Astrocyte (in vitro differentiated cells and primary cell): ENCODE measurements around the gene CDKL2. TPM values are rescaled to one million over a fixed set of nuclear protein-coding genes. Genes with fewer than 3 reads are reported as not detected.
A peak's percentile ranks its signal among the peaks of the same experiment; 100 is the strongest.
"Not testable (repeated sequence)": the region's sequence is repeated elsewhere in the genome, so short reads cannot be mapped to it uniquely, and the experiment has no call there.

ENCODE experiments used
- DNase-seq: peaks from one replicate; pipeline ENCODE4 v3.0.0-alpha.2; 2010; ENCODE audit warnings: low read depth
- FAIRE-seq: peaks from 2 replicates; lab custom pipeline; 2011; peaks lifted over from hg19 to GRCh38; lab: Jason Lieb, UNC
- H2AFZ ChIP-seq: 2 replicates; pipeline ENCODE4 v1.6.0; 2012; ENCODE audit warnings: low read depth, low read length, inconsistent platforms
- H3K27ac ChIP-seq: 2 replicates; pipeline ENCODE4 v1.5.1; 2011; ENCODE audit warnings: low read depth, low read length, inconsistent platforms
- H3K27me3 ChIP-seq: 2 replicates; pipeline ENCODE4 v1.6.0; 2011; ENCODE audit warnings: low read length, inconsistent platforms; ENCODE audit not compliant: insufficient read depth
- H3K36me3 ChIP-seq: 2 replicates; pipeline ENCODE4 v1.5.1; 2011; ENCODE audit warnings: low read length, inconsistent platforms; ENCODE audit not compliant: insufficient read depth
- H3K4me1 ChIP-seq: 2 replicates; pipeline ENCODE4 v1.5.1; 2011; ENCODE audit warnings: low read length, inconsistent platforms; ENCODE audit not compliant: insufficient read depth
- H3K4me2 ChIP-seq: 2 replicates; pipeline ENCODE4 v1.6.0; 2012; ENCODE audit warnings: low read length, inconsistent platforms
- H3K4me3 ChIP-seq: 2 replicates; pipeline ENCODE4 v1.5.1; 2011; ENCODE audit warnings: low read depth, mild to moderate bottlenecking, low read length, inconsistent platforms; ENCODE audit not compliant: insufficient read depth
- H3K79me2 ChIP-seq: 2 replicates; pipeline ENCODE4 v1.6.0; 2012; ENCODE audit warnings: mild to moderate bottlenecking, low read length, inconsistent platforms; ENCODE audit not compliant: insufficient read depth
- H3K9ac ChIP-seq: 2 replicates; pipeline ENCODE4 v1.6.0; 2012; ENCODE audit warnings: mild to moderate bottlenecking, low read length, inconsistent platforms
- H3K9me3 ChIP-seq: 2 replicates; pipeline ENCODE4 v1.5.1; 2012; ENCODE audit warnings: low read depth, mild to moderate bottlenecking, low read length, inconsistent platforms; ENCODE audit not compliant: insufficient read depth
- H4K20me1 ChIP-seq: 2 replicates; pipeline ENCODE4 v1.6.0; 2012; ENCODE audit warnings: low read length, inconsistent platforms; ENCODE audit not compliant: insufficient read depth
- H3K27ac Mint-ChIP-seq: one replicate; pipeline ENCODE4 v1.8.0; 2021; ENCODE audit warnings: mild to moderate bottlenecking, mixed read lengths; ENCODE audit not compliant: unreplicated experiment
- H3K27me3 Mint-ChIP-seq: one replicate; pipeline ENCODE4 v1.8.0; 2021; ENCODE audit warnings: low read depth, mixed read lengths; ENCODE audit not compliant: unreplicated experiment
- H3K36me3 Mint-ChIP-seq: one replicate; pipeline ENCODE4 v1.8.0; 2021; ENCODE audit warnings: low read depth, mixed read lengths; ENCODE audit not compliant: unreplicated experiment
- H3K4me1 Mint-ChIP-seq: one replicate; pipeline ENCODE4 v1.8.0; 2021; ENCODE audit warnings: low read depth, mixed read lengths; ENCODE audit not compliant: unreplicated experiment
- H3K4me3 Mint-ChIP-seq: one replicate; pipeline ENCODE4 v1.8.0; 2021; ENCODE audit warnings: mild to moderate bottlenecking, moderate library complexity, mixed read lengths; ENCODE audit not compliant: unreplicated experiment
- H3K9me3 Mint-ChIP-seq: one replicate; pipeline ENCODE4 v1.8.0; 2021; ENCODE audit warnings: mild to moderate bottlenecking, mixed read lengths; ENCODE audit not compliant: unreplicated experiment
- CTCF ChIP-seq: IDR thresholded peaks from 2 replicates; pipeline ENCODE4 v1.5.1; 2011; ENCODE audit warnings: low read depth, mild to moderate bottlenecking, inconsistent platforms, low read length, moderate library complexity; ENCODE audit not compliant: insufficient read depth
- EZH2 ChIP-seq: IDR thresholded peaks from 2 replicates; pipeline ENCODE4 v1.6.1; 2012; ENCODE audit warnings: mild to moderate bottlenecking, low read length, inconsistent platforms; ENCODE audit not compliant: insufficient read depth
- total RNA-seq: library from RNA; stranded (reverse); gene quantifications from 2 replicates; pipeline ENCODE4 v1.2.1, GENCODE V29; 2021

CDKL2 gene
- total RNA-seq, 1 donor from 2014 or later = 3.7 TPM

DNA sequence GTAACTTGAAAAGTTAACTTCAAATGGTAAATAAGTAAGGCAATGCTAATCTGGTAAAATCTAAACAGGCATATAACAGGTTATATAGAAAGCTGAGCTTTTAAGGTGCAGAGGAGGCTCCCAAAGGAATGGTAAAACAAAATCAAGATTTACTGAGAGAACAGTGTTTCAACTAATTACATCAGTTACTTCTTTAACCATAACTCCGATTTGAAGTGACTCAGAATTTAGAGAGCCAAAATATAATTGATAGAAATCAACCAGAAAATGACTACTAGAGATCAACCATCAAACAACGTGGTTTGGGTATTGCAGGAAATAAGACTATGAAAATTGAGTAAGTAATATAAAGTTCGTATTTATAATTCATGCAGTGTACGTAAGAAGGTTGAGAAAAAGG, 36.0 kb upstream of the CDKL2 start:
- peaks cover 9% of the 10 kb centered on the region for H3K4me1 ChIP-seq
- peaks cover 83% of the 10 kb centered on the region for H4K20me1 ChIP-seq
- no peak overlapping the region for H2AFZ ChIP-seq
- no peak overlapping the region for H3K27ac Mint-ChIP-seq
- no peak overlapping the region for H3K4me2 ChIP-seq
- no peaks in the 10 kb centered on the region for H3K27me3 Mint-ChIP-seq
- no peaks in the 10 kb centered on the region for H3K36me3 Mint-ChIP-seq
- H3K36me3 ChIP-seq = no peaks in the 10 kb centered on the region
- DNase-seq (no peak), FAIRE-seq (no peak)
- no peak overlapping the region for H3K27ac ChIP-seq
- H3K4me3 ChIP-seq = no peak overlapping the region
- no peak overlapping the region for H3K4me3 Mint-ChIP-seq
- H3K9me3 ChIP-seq = no peaks in the 10 kb centered on the region
- peaks cover 32% of the 10 kb centered on the region for H3K4me1 Mint-ChIP-seq
- no peak for TF ChIP-seq EZH2
- TF ChIP-seq CTCF = no peak
- H3K9ac ChIP-seq = no peak overlapping the region
- no peaks in the 10 kb centered on the region for H3K9me3 Mint-ChIP-seq
- no peaks in the 10 kb centered on the region for H3K27me3 ChIP-seq
- peaks cover 98% of the 10 kb centered on the region for H3K79me2 ChIP-seq

GRCh38 chr4:75664604-75665003, 34.3 kb upstream of the CDKL2 start:
- not testable (repeated sequence) for H3K4me3 Mint-ChIP-seq, DNase-seq, H3K9me3 Mint-ChIP-seq, H2AFZ ChIP-seq, H3K4me3 ChIP-seq, H3K27ac ChIP-seq, H3K9me3 ChIP-seq, H3K9ac ChIP-seq, H3K36me3 ChIP-seq, H3K27me3 ChIP-seq, H3K27ac Mint-ChIP-seq, H3K36me3 Mint-ChIP-seq, H3K27me3 Mint-ChIP-seq, H3K4me1 ChIP-seq, H3K4me2 ChIP-seq, FAIRE-seq
- Histone ChIP-seq H3K79me2 (peaks cover 98% of the 10 kb centered on the region), H4K20me1 (peaks cover 70% of the 10 kb centered on the region)
- H3K4me1 Mint-ChIP-seq = peaks cover 33% of the 10 kb centered on the region

DNA sequence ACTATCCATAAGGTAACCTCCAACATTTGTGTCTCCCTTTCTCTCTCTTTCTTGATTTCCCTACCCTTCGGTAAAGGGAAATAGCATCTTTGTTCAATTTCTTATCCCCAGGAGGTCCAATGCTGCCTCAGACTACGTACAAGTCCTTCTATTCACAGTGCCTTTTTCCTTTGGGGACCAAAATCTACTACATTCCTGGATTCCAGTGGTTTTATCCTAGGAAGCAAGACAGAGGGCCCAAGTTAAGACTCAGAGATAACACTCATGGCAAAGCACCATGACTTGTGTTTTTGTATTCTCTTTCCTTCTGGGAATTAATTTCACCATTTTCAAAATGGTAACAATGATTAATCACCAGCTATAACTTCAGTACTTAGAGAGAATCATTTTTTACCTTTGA, 32.3 kb upstream of the CDKL2 start:
- peaks cover 63% of the 10 kb centered on the region for H4K20me1 ChIP-seq
- H3K27ac ChIP-seq = no peak overlapping the region
- H3K4me2 ChIP-seq = no peak overlapping the region
- TF ChIP-seq CTCF = no peak
- TF ChIP-seq EZH2 = no peak
- peaks cover 95% of the 10 kb centered on the region for H3K79me2 ChIP-seq
- no peak overlapping the region for H3K4me3 Mint-ChIP-seq
- H3K9me3 ChIP-seq = no peaks in the 10 kb centered on the region
- peaks cover 34% of the 10 kb centered on the region for H3K4me1 Mint-ChIP-seq
- no peak overlapping the region for H3K9ac ChIP-seq
- DNase-seq = peak; percentile 48
- peaks cover 6% of the 10 kb centered on the region for H3K36me3 ChIP-seq
- peaks cover 2% of the 10 kb centered on the region for H3K4me1 ChIP-seq
- no peaks in the 10 kb centered on the region for H3K9me3 Mint-ChIP-seq
- no peak overlapping the region for H2AFZ ChIP-seq
- H3K27ac Mint-ChIP-seq = no peak overlapping the region
- no peaks in the 10 kb centered on the region for H3K27me3 Mint-ChIP-seq
- peaks cover 5% of the 10 kb centered on the region for H3K36me3 Mint-ChIP-seq
- H3K4me3 ChIP-seq = no peak overlapping the region
- no peak for FAIRE-seq
- H3K27me3 ChIP-seq = no peaks in the 10 kb centered on the region
